GM12891 (cell line): ENCODE measurements around the gene MUC2.

Experiments
- DNase-seq: peaks from one replicate; pipeline ENCODE4 v3.0.0; 2011; ENCODE audit warnings: low spot score; ENCODE audit not compliant: insufficient read length
- FAIRE-seq: peaks from 2 replicates; lab custom pipeline; 2011; peaks lifted over from hg19 to GRCh38; lab: Jason Lieb, UNC
- PAX5 ChIP-seq: IDR thresholded peaks from 2 replicates; pipeline ENCODE4 v1.6.1; 2011; ENCODE audit warnings: low read length, moderate library complexity, mild to moderate bottlenecking; ENCODE audit not compliant: insufficient read depth, severe bottlenecking
- POLR2A ChIP-seq: IDR thresholded peaks from 2 replicates; pipeline ENCODE4 v1.6.1; 2011; ENCODE audit warnings: low read depth, low read length, control low read depth
- POLR2AphosphoS5 ChIP-seq: IDR thresholded peaks from 2 replicates; pipeline ENCODE4 v1.6.1; 2011; ENCODE audit warnings: low read depth, low read length, control low read depth
- POU2F2 ChIP-seq: IDR thresholded peaks from 2 replicates; pipeline ENCODE4 v1.6.1; 2011; ENCODE audit warnings: low read depth, mild to moderate bottlenecking, control low read depth, low read length, moderate library complexity
- SPI1 ChIP-seq: IDR thresholded peaks from 2 replicates; pipeline ENCODE4 v1.6.1; 2011; ENCODE audit warnings: low read depth, low read length, control low read depth
- TAF1 ChIP-seq: IDR thresholded peaks from 2 replicates; pipeline ENCODE4 v1.6.1; 2011; ENCODE audit warnings: low read depth, low read length, control low read depth

Gene MUC2

GRCh38 chr11:1030086-1030485 lies 44.6 kb upstream of the MUC2 start:
- TF ChIP-seq TAF1 (no peak), SPI1 (no peak), POU2F2 (no peak), PAX5 (no peak), POLR2A (no peak), POLR2AphosphoS5 (no peak)
- no peak for FAIRE-seq
- no peak for DNase-seq

DNA sequence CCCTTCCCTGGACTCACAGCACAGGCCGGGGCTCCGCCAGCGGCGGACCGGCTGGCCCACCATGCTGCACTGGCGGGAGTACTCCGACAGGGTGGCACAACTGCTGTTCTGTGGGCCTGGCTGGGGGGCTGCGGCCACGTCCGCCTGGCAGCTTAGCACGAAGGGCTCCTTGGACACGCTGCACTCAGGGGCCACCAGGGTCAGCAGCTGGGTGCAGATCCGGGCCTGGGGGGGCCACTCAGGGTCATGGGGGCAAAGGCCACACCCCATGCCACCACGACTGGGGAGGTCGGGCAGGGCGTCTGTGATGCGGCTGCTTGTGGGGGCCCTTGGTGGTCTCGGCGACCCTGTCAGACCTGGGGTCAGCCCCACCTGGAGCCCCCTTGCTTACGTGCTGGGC lies 44.1 kb upstream of the MUC2 start:
- no peak for TF ChIP-seq POLR2A
- TF ChIP-seq POU2F2 = no peak
- no peak for DNase-seq
- no peak for FAIRE-seq

DNA sequence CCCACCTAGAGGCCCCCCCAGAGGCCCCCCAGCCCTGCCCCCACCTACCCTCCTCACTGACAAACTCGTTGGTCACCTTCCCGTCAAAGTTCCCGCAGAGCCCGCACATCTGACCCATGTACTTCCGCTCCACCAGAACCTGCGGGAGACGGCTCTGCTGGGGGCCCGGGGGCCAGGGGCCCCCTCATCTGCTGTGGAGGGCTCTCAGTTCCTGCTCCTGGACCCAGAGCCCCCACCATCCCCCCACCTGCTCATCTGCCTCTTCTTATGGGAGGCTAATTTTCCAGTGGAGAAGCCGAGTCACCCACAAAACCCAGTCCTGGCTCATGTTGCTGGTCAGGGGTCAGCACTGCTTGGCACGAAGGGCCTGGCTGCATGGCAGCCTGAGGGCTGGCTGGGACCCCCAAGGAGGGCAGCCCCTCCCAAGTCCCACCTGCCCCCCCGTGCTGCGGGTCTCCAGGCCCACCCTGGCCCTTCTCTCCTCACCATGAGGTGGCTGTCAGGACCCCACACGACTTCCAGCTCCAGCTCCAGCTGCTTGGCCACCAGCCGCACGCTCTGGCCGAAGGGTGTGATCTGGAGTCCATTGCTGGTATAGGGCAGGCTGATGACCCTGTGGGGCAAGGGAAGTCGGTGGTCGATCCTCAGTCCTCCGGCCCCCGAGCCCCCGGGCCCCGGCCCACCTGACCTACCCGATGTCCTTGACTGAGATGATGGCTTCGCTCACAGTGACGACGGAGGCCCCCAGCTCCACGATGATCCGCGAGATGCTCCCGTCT lies 43.4 kb upstream of the MUC2 start:
- DNase-seq (no peak), FAIRE-seq (no peak)
- no peak for TF ChIP-seq POU2F2
- TF ChIP-seq PAX5 = no peak
- TF ChIP-seq TAF1 = no peak
- no peak for TF ChIP-seq POLR2A
- TF ChIP-seq SPI1 = no peak
- no peak for TF ChIP-seq POLR2AphosphoS5

DNA sequence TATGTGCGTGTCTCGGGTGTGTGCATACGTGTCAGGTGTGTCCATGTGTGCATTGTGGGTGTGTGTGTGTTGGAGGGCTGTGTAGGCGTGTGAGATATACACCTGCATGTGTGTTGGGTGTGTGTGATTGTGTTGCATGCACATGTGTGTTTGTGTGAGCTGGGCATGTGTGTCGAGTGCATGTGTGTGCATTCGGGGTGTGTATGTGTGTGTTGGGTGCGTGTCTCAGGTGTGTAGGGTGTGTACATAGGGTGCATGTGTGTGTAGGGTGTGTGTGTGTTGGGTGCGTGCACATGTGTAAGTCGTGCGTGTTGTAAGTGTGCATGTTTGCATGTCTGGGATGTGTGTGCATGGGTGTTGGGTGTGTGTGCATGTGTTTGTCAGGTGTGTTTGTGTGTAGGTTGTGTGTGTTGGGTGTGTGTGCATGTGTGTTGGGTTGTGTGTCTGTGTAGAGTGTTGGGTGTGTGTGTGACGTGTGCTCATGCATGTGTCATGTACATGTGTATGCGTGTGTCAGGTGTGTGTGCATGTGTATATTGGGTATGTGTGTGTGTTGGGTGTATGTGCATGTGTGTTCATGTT lies 42.3 kb upstream of the MUC2 start:
- TF ChIP-seq POLR2AphosphoS5 (no peak), POLR2A (no peak), POU2F2 (no peak), SPI1 (no peak), TAF1 (no peak), PAX5 (no peak)
- DNase-seq = no peak
- peak; percentile 71 for FAIRE-seq

- DNase-seq (no peak), FAIRE-seq (no peak)
- TF ChIP-seq POLR2A = no peak
- TF ChIP-seq POLR2AphosphoS5 = no peak
- TF ChIP-seq PAX5 = no peak
- TF ChIP-seq SPI1 = no peak
- no peak for TF ChIP-seq POU2F2
- no peak for TF ChIP-seq TAF1
Measured at GRCh38 chr11:1033016-1033798, 41.5 kb upstream of the MUC2 start.

GRCh38 chr11:1034001-1034400 lies 40.7 kb upstream of the MUC2 start:
- DNase-seq = no peak
- FAIRE-seq = no peak
- no peak for TF ChIP-seq POU2F2
- TF ChIP-seq PAX5 = no peak
- no peak for TF ChIP-seq POLR2AphosphoS5
- no peak for TF ChIP-seq POLR2A
- TF ChIP-seq TAF1 = no peak
- no peak for TF ChIP-seq SPI1

- DNase-seq (no peak), FAIRE-seq (no peak)
Measured at GRCh38 chr11:1034456-1035295, 40.0 kb upstream of the MUC2 start.

DNA sequence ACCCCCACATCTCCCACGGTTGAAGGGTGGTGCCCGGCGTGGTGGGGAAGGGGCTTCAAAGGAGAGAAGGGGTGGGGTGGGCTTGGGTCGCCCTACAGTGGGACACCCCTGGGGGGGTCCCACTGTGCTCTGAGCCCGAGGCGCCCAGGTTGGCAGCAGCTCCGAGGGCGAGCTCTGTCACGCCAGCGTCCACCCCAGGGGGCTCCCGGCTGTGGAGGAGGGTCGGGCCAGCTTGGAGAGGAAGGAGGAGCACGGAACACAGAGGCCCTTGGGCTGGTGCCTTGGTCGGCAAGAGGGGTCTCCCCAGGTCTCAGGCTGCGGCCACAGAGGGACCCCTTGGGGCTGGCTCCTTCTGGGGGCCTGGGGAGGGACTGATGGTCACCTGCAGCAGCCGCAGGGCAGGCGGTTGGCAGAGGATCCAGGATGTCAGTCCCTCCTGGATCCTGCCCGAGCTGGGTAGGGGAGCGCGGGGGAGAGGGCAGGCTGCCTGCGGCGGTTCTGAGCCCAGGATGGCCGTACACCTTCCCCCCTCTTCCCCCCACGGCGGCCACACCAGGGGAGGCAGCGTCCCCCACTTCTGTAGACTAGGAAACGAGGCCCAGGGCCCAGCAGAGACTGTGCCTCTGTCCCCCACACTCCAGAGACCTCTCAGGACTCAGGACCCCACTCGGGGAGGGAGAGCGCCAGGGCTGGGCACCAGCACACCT lies 38.9 kb upstream of the MUC2 start:
- DNase-seq = no peak
- FAIRE-seq = no peak
- TF ChIP-seq TAF1 (no peak), PAX5 (no peak), POU2F2 (no peak), SPI1 (no peak)

More at GRCh38 chr11:1034456-1035295, 40.0 kb upstream of the MUC2 start:
- TF ChIP-seq SPI1 = no peak
- no peak for TF ChIP-seq PAX5
- TF ChIP-seq POU2F2 = no peak
- no peak for TF ChIP-seq TAF1
- no peak for TF ChIP-seq POLR2AphosphoS5

DNA sequence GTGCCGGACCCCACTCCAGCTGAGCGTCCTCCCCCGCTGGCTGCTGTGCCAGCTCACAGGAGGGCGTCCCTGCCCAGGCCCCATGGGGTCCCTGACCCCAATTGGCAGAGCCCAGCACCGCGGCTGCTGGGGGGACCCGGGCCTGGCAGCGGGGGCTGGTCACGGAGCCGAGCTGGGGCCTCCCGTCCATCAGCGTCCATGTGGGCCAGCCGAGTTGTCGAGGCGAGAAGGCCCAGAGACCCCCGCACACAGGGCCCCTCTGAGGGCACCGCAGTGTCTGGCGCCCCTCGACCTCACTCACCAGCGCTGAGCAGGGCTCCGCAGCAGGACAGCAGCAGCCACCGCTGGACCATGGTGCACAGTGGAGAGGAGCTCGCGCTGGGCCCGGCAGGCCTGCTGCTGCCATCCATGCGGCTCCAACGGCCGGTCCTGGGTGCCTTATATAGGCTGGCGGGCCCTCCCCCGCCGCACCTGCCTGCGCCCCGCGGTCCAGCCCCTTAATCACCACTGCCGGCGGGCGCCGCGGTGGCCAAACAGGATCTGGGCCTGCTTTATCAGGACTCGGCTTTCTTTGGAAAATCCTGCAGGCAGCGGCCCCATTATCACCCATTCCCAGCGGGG lies 38.3 kb upstream of the MUC2 start, which contains the start of gene MUC6:
TSS of gene MUC6 (minus strand) at position 416 of the 621 bp plus-strand sequence. CDS start at position 353, 63 bp downstream.
- no peak for FAIRE-seq
- no peak for TF ChIP-seq TAF1
- TF ChIP-seq SPI1 = no peak
- TF ChIP-seq POLR2AphosphoS5 = no peak
- TF ChIP-seq PAX5 = no peak
- DNase-seq = no peak
